ENCODE measurements around the gene TMEM171.

The TMEM171 gene

GRCh38 chr5:73132759-73133158, 12.4 kb downstream of the TMEM171 start:
- no peak overlapping the region for H3K4me3 Mint-ChIP-seq
- no peaks in the 10 kb centered on the region for H3K9me3 Mint-ChIP-seq
- H3K27me3 Mint-ChIP-seq: peaks cover 96% of the 10 kb centered on the region
- DNase-seq (no peak), ATAC-seq (no peak)
- H3K27ac Mint-ChIP-seq: no peak overlapping the region
- no peaks in the 10 kb centered on the region for H3K4me1 Mint-ChIP-seq

GRCh38 chr5:73135021-73135420, 14.6 kb downstream of the TMEM171 start:
- no peaks in the 10 kb centered on the region for H3K9me3 Mint-ChIP-seq
- no peaks in the 10 kb centered on the region for H3K4me1 Mint-ChIP-seq
- no peak overlapping the region for H3K27ac Mint-ChIP-seq
- H3K4me3 Mint-ChIP-seq: no peak overlapping the region
- no peak for DNase-seq
- peaks cover 92% of the 10 kb centered on the region for H3K27me3 Mint-ChIP-seq
- ATAC-seq: no peak

GRCh38 chr5:73135429-73136054, 15.2 kb downstream of the TMEM171 start:
- H3K4me1 Mint-ChIP-seq: no peaks in the 10 kb centered on the region
- H3K27me3 Mint-ChIP-seq: peaks cover 88% of the 10 kb centered on the region
- no peak for DNase-seq
- no peak overlapping the region for H3K27ac Mint-ChIP-seq
- no peak overlapping the region for H3K4me3 Mint-ChIP-seq
- H3K9me3 Mint-ChIP-seq: no peaks in the 10 kb centered on the region
- peak; percentile 60 for ATAC-seq

GRCh38 chr5:73136055-73136562, 15.7 kb downstream of the TMEM171 start:
- ATAC-seq (no peak), DNase-seq (no peak)
- H3K9me3 Mint-ChIP-seq: no peaks in the 10 kb centered on the region
- H3K4me1 Mint-ChIP-seq: no peaks in the 10 kb centered on the region
- no peak overlapping the region for H3K27ac Mint-ChIP-seq
- H3K4me3 Mint-ChIP-seq: no peak overlapping the region
- peaks cover 86% of the 10 kb centered on the region for H3K27me3 Mint-ChIP-seq

- peaks cover 88% of the 10 kb centered on the region for H3K27me3 Mint-ChIP-seq
- ATAC-seq: no peak
- no peak overlapping the region for H3K4me3 Mint-ChIP-seq
- no peak overlapping the region for H3K27ac Mint-ChIP-seq
- no peaks in the 10 kb centered on the region for H3K4me1 Mint-ChIP-seq
- H3K9me3 Mint-ChIP-seq: no peaks in the 10 kb centered on the region
- no peak for DNase-seq
Observed at GRCh38 chr5:73137563-73138530, 17.5 kb downstream of the TMEM171 start.

- no peaks in the 10 kb centered on the region for H3K9me3 Mint-ChIP-seq
- no peak overlapping the region for H3K4me3 Mint-ChIP-seq
- no peak for ATAC-seq
- no peaks in the 10 kb centered on the region for H3K4me1 Mint-ChIP-seq
- peaks cover 88% of the 10 kb centered on the region for H3K27me3 Mint-ChIP-seq
- H3K27ac Mint-ChIP-seq: no peak overlapping the region
- DNase-seq: no peak
Observed at GRCh38 chr5:73139485-73139884, 19.1 kb downstream of the TMEM171 start.

GRCh38 chr5:73140801-73141200, 20.4 kb downstream of the TMEM171 start:
- Mint-ChIP-seq H3K4me1 (no peaks in the 10 kb centered on the region), H3K27ac (no peak overlapping the region), H3K9me3 (no peaks in the 10 kb centered on the region), H3K27me3 (peaks cover 88% of the 10 kb centered on the region), H3K4me3 (no peak overlapping the region)
- DNase-seq (no peak), ATAC-seq (no peak)

- Mint-ChIP-seq H3K27me3 (peaks cover 88% of the 10 kb centered on the region), H3K27ac (no peak overlapping the region), H3K9me3 (no peaks in the 10 kb centered on the region), H3K4me1 (no peaks in the 10 kb centered on the region), H3K4me3 (no peak overlapping the region)
- DNase-seq (no peak), ATAC-seq (no peak)
Observed at GRCh38 chr5:73142035-73142434, 21.7 kb downstream of the TMEM171 start.

- Mint-ChIP-seq H3K27me3 (peaks cover 78% of the 10 kb centered on the region), H3K9me3 (no peaks in the 10 kb centered on the region), H3K4me3 (no peak overlapping the region), H3K27ac (no peak overlapping the region), H3K4me1 (no peaks in the 10 kb centered on the region)
- DNase-seq (no peak), ATAC-seq (no peak)
Observed at GRCh38 chr5:73143716-73144115, 23.3 kb downstream of the TMEM171 start.

GRCh38 chr5:73149540-73149939, 29.2 kb downstream of the TMEM171 start:
- H3K4me3 Mint-ChIP-seq: no peak overlapping the region
- no peaks in the 10 kb centered on the region for H3K9me3 Mint-ChIP-seq
- no peaks in the 10 kb centered on the region for H3K4me1 Mint-ChIP-seq
- DNase-seq: no peak
- H3K27me3 Mint-ChIP-seq: peaks cover 88% of the 10 kb centered on the region
- no peak for ATAC-seq
- H3K27ac Mint-ChIP-seq: no peak overlapping the region

GRCh38 chr5:73150876-73151275, 30.5 kb downstream of the TMEM171 start:
- no peaks in the 10 kb centered on the region for H3K4me1 Mint-ChIP-seq
- H3K27ac Mint-ChIP-seq: no peak overlapping the region
- DNase-seq (no peak), ATAC-seq (no peak)
- peaks cover 89% of the 10 kb centered on the region for H3K27me3 Mint-ChIP-seq
- no peak overlapping the region for H3K4me3 Mint-ChIP-seq
- H3K9me3 Mint-ChIP-seq: no peaks in the 10 kb centered on the region

GRCh38 chr5:73151766-73152410, 31.5 kb downstream of the TMEM171 start:
- Mint-ChIP-seq H3K9me3 (no peaks in the 10 kb centered on the region), H3K27me3 (peaks cover 89% of the 10 kb centered on the region), H3K27ac (no peak overlapping the region), H3K4me3 (no peak overlapping the region), H3K4me1 (no peaks in the 10 kb centered on the region)
- DNase-seq: no peak
- no peak for ATAC-seq

GRCh38 chr5:73152411-73153388, 32.3 kb downstream of the TMEM171 start:
- peaks cover under 1% of the 10 kb centered on the region for H3K4me1 Mint-ChIP-seq
- peaks cover 93% of the 10 kb centered on the region for H3K27me3 Mint-ChIP-seq

GRCh38 chr5:73153513-73153912, 33.1 kb downstream of the TMEM171 start:
- ATAC-seq (no peak), DNase-seq (no peak)
- no peak overlapping the region for H3K4me3 Mint-ChIP-seq
- H3K9me3 Mint-ChIP-seq: no peaks in the 10 kb centered on the region
- no peak overlapping the region for H3K27ac Mint-ChIP-seq
- peaks cover 6% of the 10 kb centered on the region for H3K4me1 Mint-ChIP-seq
- H3K27me3 Mint-ChIP-seq: peaks cover 100% of the 10 kb centered on the region

More at GRCh38 chr5:73152411-73153388, 32.3 kb downstream of the TMEM171 start:
- DNase-seq (no peak), ATAC-seq (no peak)
- Mint-ChIP-seq H3K9me3 (no peaks in the 10 kb centered on the region), H3K27ac (no peak overlapping the region), H3K4me3 (no peak overlapping the region)

All from stimulated activated naive CD8-positive, alpha-beta T cell treated with anti-CD3 and anti-CD28 coated beads, Interleukin-15, amount 100 ng/mL, for 72 hours (primary cell).